ENCODE data around the gene SYNE1. TPM values are rescaled to one million over a fixed set of nuclear protein-coding genes. Genes with fewer than 3 reads are reported as not detected.

SYNE1 gene
- total RNA-seq, 1 donor from 2014 or later: 195 TPM

GRCh38 chr6:152233547-152234320 is 403.4 kb downstream of the SYNE1 start:
- no peak for DNase-seq (ENCODE audit: low read depth)

- DNase-seq (ENCODE audit: low read depth): no peak
These were observed 404.5 kb downstream of the SYNE1 start for GRCh38 chr6:152232501-152233151.

GRCh38 chr6:152229330-152229729 is 407.8 kb downstream of the SYNE1 start:
- no peak for DNase-seq (ENCODE audit: low read depth)

- DNase-seq (ENCODE audit: low read depth): no peak
These were observed 411.0 kb downstream of the SYNE1 start for GRCh38 chr6:152226119-152226518.

- DNase-seq (ENCODE audit: low read depth): no peak
These were observed 411.8 kb downstream of the SYNE1 start for GRCh38 chr6:152225241-152225934.

GRCh38 chr6:152223636-152224035 is 413.5 kb downstream of the SYNE1 start:
- DNase-seq (ENCODE audit: low read depth): no peak

- DNase-seq (ENCODE audit: low read depth): no peak
These were observed 415.1 kb downstream of the SYNE1 start for GRCh38 chr6:152221806-152222628.

GRCh38 chr6:152220786-152221185 is 416.4 kb downstream of the SYNE1 start:
- no peak for DNase-seq (ENCODE audit: low read depth)

- no peak for DNase-seq (ENCODE audit: low read depth)
These were observed 418.3 kb downstream of the SYNE1 start for GRCh38 chr6:152218887-152219286.

GRCh38 chr6:152212437-152212836 is 424.7 kb downstream of the SYNE1 start:
- no peak for DNase-seq (ENCODE audit: low read depth)

- DNase-seq (ENCODE audit: low read depth): no peak
These were observed 428.0 kb downstream of the SYNE1 start for GRCh38 chr6:152209211-152209610.

- no peak for DNase-seq (ENCODE audit: low read depth)
These were observed 429.0 kb downstream of the SYNE1 start for GRCh38 chr6:152207915-152208714.

- no peak for DNase-seq (ENCODE audit: low read depth)
These were observed 430.9 kb downstream of the SYNE1 start for GRCh38 chr6:152206072-152206818.

- no peak for DNase-seq (ENCODE audit: low read depth)
These were observed 432.6 kb downstream of the SYNE1 start for GRCh38 chr6:152204591-152204990.

GRCh38 chr6:152201120-152201519 is 436.0 kb downstream of the SYNE1 start:
- DNase-seq (ENCODE audit: low read depth): no peak

- no peak for DNase-seq (ENCODE audit: low read depth)
These were observed 441.3 kb downstream of the SYNE1 start for GRCh38 chr6:152195896-152196295.

GRCh38 chr6:152189736-152190135 is 447.4 kb downstream of the SYNE1 start:
- no peak for DNase-seq (ENCODE audit: low read depth)

- DNase-seq (ENCODE audit: low read depth): no peak
These were observed 449.2 kb downstream of the SYNE1 start for GRCh38 chr6:152188011-152188410.

GRCh38 chr6:152186840-152187239 is 450.3 kb downstream of the SYNE1 start:
- no peak for DNase-seq (ENCODE audit: low read depth)

- DNase-seq (ENCODE audit: low read depth): no peak
These were observed 452.1 kb downstream of the SYNE1 start for GRCh38 chr6:152184917-152185574.
